ENCODE results near the gene PER2. TPM values are rescaled to one million over a fixed set of nuclear protein-coding genes. Genes with fewer than 3 reads are reported as not detected.

PER2 gene
- total and polyA plus RNA-seq, 2 of the 13 experiments (the other 11 are each of a cell fraction or from before 2014, with no cell fraction given), result 5.1 to 9.4 TPM

DNA sequence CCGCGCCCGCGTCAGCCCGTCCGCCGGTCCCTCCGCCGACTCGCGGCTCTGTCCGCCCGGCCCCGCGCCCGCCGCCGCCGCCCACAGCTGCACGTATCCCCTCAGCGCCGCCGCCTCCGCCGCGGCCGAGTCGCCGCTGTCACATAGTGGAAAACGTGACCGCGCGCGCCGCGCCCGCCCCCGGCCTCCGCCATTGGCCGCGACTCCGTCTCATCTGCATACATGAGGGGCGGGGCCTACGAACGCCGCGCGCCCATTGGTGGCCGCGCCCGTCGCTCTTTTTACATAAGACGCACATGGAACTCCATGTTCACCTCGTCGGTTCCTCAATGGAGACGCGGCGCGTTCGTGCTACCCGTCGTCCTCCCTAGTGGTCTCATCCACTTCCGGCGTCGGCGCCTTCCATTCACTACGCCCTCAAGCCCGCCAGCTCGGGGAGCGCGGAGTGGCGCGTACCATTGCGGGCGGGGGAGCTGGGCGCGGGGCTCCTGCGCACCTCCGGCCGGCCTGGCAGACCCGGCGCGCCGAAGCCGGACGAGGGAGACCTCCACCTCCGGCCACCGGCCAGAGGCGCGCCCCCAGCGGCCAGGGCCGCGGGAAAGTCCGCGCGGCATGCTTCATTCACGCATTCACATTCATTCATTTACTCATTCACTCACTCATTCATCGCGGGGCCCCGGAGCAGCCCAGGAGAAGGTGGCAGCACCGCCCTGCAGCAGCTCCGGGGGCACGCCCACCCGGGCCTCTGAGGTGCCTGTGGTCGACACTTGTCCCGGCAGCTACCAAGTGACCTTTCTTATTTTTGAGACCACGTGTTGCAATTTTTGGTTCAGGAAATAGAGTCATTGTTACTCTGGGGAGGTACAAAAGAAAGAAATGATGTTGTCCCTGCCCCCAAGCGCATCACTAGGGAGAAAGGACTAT is 502 bp upstream of the PER2 start (continued):
- TF ChIP-seq, protein P1, sequence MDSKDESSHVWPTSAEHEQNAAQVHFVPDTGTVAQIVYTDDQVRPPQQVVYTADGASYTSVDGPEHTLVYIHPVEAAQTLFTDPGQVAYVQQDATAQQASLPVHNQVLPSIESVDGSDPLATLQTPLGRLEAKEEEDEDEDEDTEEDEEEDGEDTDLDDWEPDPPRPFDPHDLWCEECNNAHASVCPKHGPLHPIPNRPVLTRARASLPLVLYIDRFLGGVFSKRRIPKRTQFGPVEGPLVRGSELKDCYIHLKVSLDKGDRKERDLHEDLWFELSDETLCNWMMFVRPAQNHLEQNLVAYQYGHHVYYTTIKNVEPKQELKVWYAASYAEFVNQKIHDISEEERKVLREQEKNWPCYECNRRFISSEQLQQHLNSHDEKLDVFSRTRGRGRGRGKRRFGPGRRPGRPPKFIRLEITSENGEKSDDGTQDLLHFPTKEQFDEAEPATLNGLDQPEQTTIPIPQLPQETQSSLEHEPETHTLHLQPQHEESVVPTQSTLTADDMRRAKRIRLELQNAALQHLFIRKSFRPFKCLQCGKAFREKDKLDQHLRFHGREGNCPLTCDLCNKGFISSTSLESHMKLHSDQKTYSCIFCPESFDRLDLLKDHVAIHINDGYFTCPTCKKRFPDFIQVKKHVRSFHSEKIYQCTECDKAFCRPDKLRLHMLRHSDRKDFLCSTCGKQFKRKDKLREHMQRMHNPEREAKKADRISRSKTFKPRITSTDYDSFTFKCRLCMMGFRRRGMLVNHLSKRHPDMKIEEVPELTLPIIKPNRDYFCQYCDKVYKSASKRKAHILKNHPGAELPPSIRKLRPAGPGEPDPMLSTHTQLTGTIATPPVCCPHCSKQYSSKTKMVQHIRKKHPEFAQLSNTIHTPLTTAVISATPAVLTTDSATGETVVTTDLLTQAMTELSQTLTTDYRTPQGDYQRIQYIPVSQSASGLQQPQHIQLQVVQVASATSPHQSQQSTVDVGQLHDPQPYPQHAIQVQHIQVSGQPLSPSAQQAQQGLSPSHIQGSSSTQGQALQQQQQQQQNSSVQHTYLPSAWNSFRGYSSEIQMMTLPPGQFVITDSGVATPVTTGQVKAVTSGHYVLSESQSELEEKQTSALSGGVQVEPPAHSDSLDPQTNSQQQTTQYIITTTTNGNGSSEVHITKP (CRISPR knock-in tag; IDR thresholded peaks at IDR 0.05; ENCODE audit: low read depth), result peak; percentile 99
- no peak for TF ChIP-seq ZNF678 (CRISPR knock-in tag; IDR thresholded peaks at IDR 0.05)
- TF ChIP-seq, protein P2, sequence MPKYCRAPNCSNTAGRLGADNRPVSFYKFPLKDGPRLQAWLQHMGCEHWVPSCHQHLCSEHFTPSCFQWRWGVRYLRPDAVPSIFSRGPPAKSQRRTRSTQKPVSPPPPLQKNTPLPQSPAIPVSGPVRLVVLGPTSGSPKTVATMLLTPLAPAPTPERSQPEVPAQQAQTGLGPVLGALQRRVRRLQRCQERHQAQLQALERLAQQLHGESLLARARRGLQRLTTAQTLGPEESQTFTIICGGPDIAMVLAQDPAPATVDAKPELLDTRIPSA (CRISPR knock-in tag; IDR thresholded peaks at IDR 0.05; ENCODE audit: borderline replicate concordance), result peak; percentile 80
- peak; percentile 59; the same call in 1 of the 2 replicates for TF ChIP-seq ZNF614 (CRISPR knock-in tag; IDR thresholded peaks at IDR 0.05; ENCODE audit: borderline replicate concordance)
- peak; percentile 91; the same call in 1 of the 2 replicates for TF ChIP-seq ZNF788 (CRISPR knock-in tag; IDR thresholded peaks at IDR 0.05; ENCODE audit: borderline replicate concordance)
- no peak for TF ChIP-seq MAFF (IDR thresholded peaks at IDR 0.05; ENCODE audit: low read depth, low read length)
- TF ChIP-seq GABPA (IDR thresholded peaks at IDR 0.05; ENCODE audit: low read depth, low read length), result no peak
- peak; percentile 90 for TF ChIP-seq GABPA (CRISPR knock-in tag; IDR thresholded peaks at IDR 0.05; ENCODE audit: low read depth)
- no peak for TF ChIP-seq STAT5B (CRISPR knock-in tag; IDR thresholded peaks at IDR 0.05)
- TF ChIP-seq, protein P3, sequence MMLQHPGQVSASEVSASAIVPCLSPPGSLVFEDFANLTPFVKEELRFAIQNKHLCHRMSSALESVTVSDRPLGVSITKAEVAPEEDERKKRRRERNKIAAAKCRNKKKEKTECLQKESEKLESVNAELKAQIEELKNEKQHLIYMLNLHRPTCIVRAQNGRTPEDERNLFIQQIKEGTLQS (CRISPR knock-in tag; IDR thresholded peaks at IDR 0.05), result 0 out of 2 replicates have a peak, but pooled peaks have one; percentile 36
- TF ChIP-seq, protein P4, sequence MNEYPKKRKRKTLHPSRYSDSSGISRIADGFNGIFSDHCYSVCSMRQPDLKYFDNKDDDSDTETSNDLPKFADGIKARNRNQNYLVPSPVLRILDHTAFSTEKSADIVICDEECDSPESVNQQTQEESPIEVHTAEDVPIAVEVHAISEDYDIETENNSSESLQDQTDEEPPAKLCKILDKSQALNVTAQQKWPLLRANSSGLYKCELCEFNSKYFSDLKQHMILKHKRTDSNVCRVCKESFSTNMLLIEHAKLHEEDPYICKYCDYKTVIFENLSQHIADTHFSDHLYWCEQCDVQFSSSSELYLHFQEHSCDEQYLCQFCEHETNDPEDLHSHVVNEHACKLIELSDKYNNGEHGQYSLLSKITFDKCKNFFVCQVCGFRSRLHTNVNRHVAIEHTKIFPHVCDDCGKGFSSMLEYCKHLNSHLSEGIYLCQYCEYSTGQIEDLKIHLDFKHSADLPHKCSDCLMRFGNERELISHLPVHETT (CRISPR knock-in tag; conservative IDR thresholded peaks at IDR 0.05), result peak; percentile 86
- TF ChIP-seq, protein P5, sequence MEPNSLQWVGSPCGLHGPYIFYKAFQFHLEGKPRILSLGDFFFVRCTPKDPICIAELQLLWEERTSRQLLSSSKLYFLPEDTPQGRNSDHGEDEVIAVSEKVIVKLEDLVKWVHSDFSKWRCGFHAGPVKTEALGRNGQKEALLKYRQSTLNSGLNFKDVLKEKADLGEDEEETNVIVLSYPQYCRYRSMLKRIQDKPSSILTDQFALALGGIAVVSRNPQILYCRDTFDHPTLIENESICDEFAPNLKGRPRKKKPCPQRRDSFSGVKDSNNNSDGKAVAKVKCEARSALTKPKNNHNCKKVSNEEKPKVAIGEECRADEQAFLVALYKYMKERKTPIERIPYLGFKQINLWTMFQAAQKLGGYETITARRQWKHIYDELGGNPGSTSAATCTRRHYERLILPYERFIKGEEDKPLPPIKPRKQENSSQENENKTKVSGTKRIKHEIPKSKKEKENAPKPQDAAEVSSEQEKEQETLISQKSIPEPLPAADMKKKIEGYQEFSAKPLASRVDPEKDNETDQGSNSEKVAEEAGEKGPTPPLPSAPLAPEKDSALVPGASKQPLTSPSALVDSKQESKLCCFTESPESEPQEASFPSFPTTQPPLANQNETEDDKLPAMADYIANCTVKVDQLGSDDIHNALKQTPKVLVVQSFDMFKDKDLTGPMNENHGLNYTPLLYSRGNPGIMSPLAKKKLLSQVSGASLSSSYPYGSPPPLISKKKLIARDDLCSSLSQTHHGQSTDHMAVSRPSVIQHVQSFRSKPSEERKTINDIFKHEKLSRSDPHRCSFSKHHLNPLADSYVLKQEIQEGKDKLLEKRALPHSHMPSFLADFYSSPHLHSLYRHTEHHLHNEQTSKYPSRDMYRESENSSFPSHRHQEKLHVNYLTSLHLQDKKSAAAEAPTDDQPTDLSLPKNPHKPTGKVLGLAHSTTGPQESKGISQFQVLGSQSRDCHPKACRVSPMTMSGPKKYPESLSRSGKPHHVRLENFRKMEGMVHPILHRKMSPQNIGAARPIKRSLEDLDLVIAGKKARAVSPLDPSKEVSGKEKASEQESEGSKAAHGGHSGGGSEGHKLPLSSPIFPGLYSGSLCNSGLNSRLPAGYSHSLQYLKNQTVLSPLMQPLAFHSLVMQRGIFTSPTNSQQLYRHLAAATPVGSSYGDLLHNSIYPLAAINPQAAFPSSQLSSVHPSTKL (CRISPR knock-in tag; IDR thresholded peaks at IDR 0.05), result peak; percentile 48; the same call in 1 of the 2 replicates
- TF ChIP-seq ZNF562 (CRISPR knock-in tag; IDR thresholded peaks at IDR 0.05; ENCODE audit: borderline replicate concordance), result no peak
- TF ChIP-seq ZNF768 (CRISPR knock-in tag; IDR thresholded peaks at IDR 0.05), result peak; percentile 67; the same call in 1 of the 2 replicates
- TF ChIP-seq ZNF20 (CRISPR knock-in tag; IDR thresholded peaks at IDR 0.05), result no peak
- TF ChIP-seq NFYC (CRISPR knock-in tag; IDR thresholded peaks at IDR 0.05), result peak; percentile 97
- TF ChIP-seq ZNF777 (CRISPR knock-in tag; IDR thresholded peaks at IDR 0.05), result peak; percentile 58; the same call in 1 of the 2 replicates
- TF ChIP-seq HNF4G (IDR thresholded peaks at IDR 0.05; ENCODE audit: borderline replicate concordance, low read depth, low read length), result peak; percentile 36; the same call in 1 of the 2 replicates
- TF ChIP-seq HNF4G (CRISPR knock-in tag; IDR thresholded peaks at IDR 0.05; ENCODE audit: borderline replicate concordance, low read depth), result no peak
